Panc1 (cell line): ENCODE measurements around the gene HIPK2. TPM values are rescaled to one million over a fixed set of nuclear protein-coding genes. Genes with fewer than 3 reads are reported as not detected.

ENCODE experiments used
- ATAC-seq: fragments of 200-7000 bp; cut with Tn5 transposase; 2 replicates; pipeline ENCODE4 v1.9.1; 2020; ENCODE audit warnings: mild to moderate bottlenecking, moderate library complexity
- BruUV-seq: library from RNA; stranded (reverse); fragments of 400-500 nt; replicated peaks from 2 replicates; lab custom pipeline; 2021; lab: Mats Ljungman, UMichigan
- CTCF ChIA-PET: fragments of 300-600 bp; sonication (Branson Sonifier 250); formaldehyde crosslinking; loops from one replicate; lab custom pipeline; 2022; ENCODE audit warnings: antibody characterized with exemption; lab: Charles Lee
- POLR2A ChIA-PET: fragments of 300-600 bp; sonication (Branson Sonifier 250); formaldehyde crosslinking; loops from one replicate; lab custom pipeline; 2022; ENCODE audit warnings: antibody characterized with exemption; lab: Charles Lee
- DNase-seq: peaks from one replicate; pipeline ENCODE4 v3.0.0-alpha.2; 2010; ENCODE audit warnings: low read depth, low spot score
- H3K27ac ChIP-seq: 2 replicates; pipeline ENCODE4 v1.5.1; 2011; ENCODE audit warnings: mild to moderate bottlenecking, low read length, inconsistent platforms
- H3K27me3 ChIP-seq: fragments of 200-500 bp; sonication (Bioruptor generic); 2 replicates; pipeline ENCODE4 v1.6.0; 2014; ENCODE audit warnings: low read length, inconsistent platforms; ENCODE audit not compliant: control insufficient read depth, insufficient read depth
- H3K36me3 ChIP-seq: fragments of 200-500 bp; sonication (Bioruptor generic); 2 replicates; pipeline ENCODE4 v1.5.1; 2014; ENCODE audit warnings: inconsistent platforms, mild to moderate bottlenecking, low read length, moderate library complexity; ENCODE audit not compliant: control insufficient read depth, insufficient read depth
- H3K4me1 ChIP-seq: 2 replicates; pipeline ENCODE4 v1.5.1; 2011; ENCODE audit warnings: inconsistent platforms, mild to moderate bottlenecking, low read length, moderate library complexity; ENCODE audit not compliant: control insufficient read depth, insufficient read depth
- H3K4me3 ChIP-seq, 2 experiments: 2 replicates each; pipeline ENCODE4 v1.5.1; 2011 to 2012; ENCODE audit warnings: low read depth in 2 of 2, low read length in 2 of 2, mild to moderate bottlenecking in 2 of 2, inconsistent platforms in 1 of 2, moderate library complexity in 1 of 2
- H3K9me3 ChIP-seq: fragments of 200-500 bp; sonication (Bioruptor generic); 2 replicates; pipeline ENCODE4 v1.5.1; 2014; ENCODE audit warnings: low read depth, mild to moderate bottlenecking, inconsistent platforms, low read length, moderate library complexity; ENCODE audit not compliant: control insufficient read depth, insufficient read depth
- POLR2AphosphoS5 ChIP-seq: IDR thresholded peaks from 2 replicates; pipeline ENCODE4 v1.6.1; 2012; ENCODE audit warnings: mild to moderate bottlenecking, low read depth, low read length, moderate library complexity
- SIN3A ChIP-seq: IDR thresholded peaks from 2 replicates; pipeline ENCODE4 v1.6.1; 2012; ENCODE audit warnings: low read depth, mild to moderate bottlenecking, low read length, moderate library complexity, borderline replicate concordance; ENCODE audit not compliant: insufficient read depth
- TCF7L2 ChIP-seq: IDR thresholded peaks from 2 replicates; pipeline ENCODE4 v1.6.1; 2011; ENCODE audit warnings: mild to moderate bottlenecking, low read depth, low read length, inconsistent platforms
- in situ Hi-C: cut with HindIII; loops from 2 replicates; pipeline ENCODE4 v1.10.0; 2016; ENCODE audit warnings: low sequenced_read_pairs, low pct_unique_long_range_greater_than_20kb
- intact Hi-C: fragments of 100-400 bp; cut with micrococcal nuclease; formaldehyde crosslinking; loops from one replicate; pipeline ENCODE4 v1.10.0; 2022; ENCODE audit not compliant: unreplicated experiment
- total RNA-seq: library from RNA; stranded (reverse); gene quantifications from one replicate; pipeline ENCODE4 v1.2.1, GENCODE V29; 2021; ENCODE audit not compliant: unreplicated experiment
- TF ChIP-seq, protein P1 (sequence below), 2 experiments: IDR thresholded peaks; 2 replicates each; pipeline ENCODE4 v1.6.1; 2011 to 2012; ENCODE audit warnings: low read depth in 2 of 2, control low read depth in 1 of 2, low read length in 1 of 2, mild to moderate bottlenecking in 1 of 2, moderate library complexity in 1 of 2; ENCODE audit not compliant: insufficient read depth in 1 of 2
- TF ChIP-seq, protein P2 (sequence below): fragments of 450-650 bp; IDR thresholded peaks from 2 replicates; pipeline ENCODE4 v1.5.1; 2017; ENCODE audit warnings: mild to moderate bottlenecking

Gene HIPK2
- total RNA-seq, 1 experiment from 2014 or later = 34.1 TPM

DNA sequence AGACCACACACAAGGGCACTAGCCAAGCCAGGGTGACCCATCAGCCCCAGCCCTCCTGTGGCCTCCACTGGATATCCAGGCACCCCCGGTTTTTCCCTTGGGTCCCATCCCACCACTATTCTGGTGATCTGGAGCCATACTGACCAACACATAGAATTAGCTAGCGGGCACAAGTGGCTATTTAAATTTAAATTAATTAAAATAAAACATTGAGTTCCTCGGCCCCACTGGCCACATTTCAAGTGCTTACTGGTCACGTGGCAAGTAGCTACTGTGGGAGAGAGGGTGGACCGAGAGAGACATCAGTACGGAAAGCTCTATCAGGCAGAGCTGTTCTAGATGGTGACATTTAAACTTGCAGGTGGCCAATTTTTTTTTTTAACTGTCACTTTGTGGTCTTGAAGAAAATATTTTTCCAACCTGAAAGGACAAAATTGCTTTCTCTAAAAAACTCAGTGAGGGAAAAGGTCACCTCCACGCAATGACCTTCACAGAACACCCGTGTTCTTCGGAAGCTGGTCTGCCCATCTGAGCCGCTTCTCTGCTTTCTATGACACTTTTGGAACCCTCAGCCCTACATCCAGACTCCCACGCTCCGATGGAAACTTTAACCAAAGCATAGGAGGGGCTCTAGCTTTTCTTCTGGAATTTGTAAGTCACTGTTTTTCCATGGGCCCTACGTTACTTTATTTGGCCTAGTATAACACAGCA lies 30.0 kb downstream of the HIPK2 start:
- no peak for DNase-seq
- peaks cover 11% of the 10 kb centered on the region for H3K4me1 ChIP-seq
- H3K27ac ChIP-seq = no peak overlapping the region
- CTCF ChIA-PET = no interaction called here
- H3K27me3 ChIP-seq = no peaks in the 10 kb centered on the region
- BruUV-seq = no TSS peak
- POLR2A ChIA-PET = interaction anchor here (0.7 kb wide), 1 partner anchor 64 kb away, joined by 4 read pairs; no protein-coding TSS in a partner anchor
- no peak overlapping the region for H3K4me3 ChIP-seq
- no peaks in the 10 kb centered on the region for H3K36me3 ChIP-seq
- TF ChIP-seq SIN3A (no peak), TCF7L2 (no peak)
- ATAC-seq = no peak
- in situ Hi-C loops = no loop called here
- intact Hi-C loops = no loop called here
- no peaks in the 10 kb centered on the region for H3K9me3 ChIP-seq

DNA sequence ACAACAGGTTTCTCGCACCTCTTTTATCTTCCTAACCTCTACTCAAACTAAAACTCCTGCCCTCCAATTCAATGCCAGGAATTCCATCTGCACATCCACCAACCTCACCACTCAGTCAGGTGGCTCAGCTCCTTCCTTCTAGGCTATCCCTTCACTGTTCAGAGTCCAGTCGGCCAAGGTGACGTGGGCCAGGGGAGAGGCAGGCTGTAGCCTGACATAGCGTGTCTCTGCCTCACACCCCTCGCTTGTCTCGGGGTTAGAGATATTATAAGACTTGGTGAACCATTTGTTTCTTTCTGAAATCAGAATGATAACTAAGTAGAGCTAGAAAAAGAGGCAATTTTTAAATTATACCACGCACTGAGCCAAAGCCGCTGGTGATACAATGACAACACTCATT lies 31.1 kb downstream of the HIPK2 start:
- POLR2A ChIA-PET = no interaction called here
- no peak overlapping the region for H3K4me3 ChIP-seq
- in situ Hi-C loops = no loop called here
- no peaks in the 10 kb centered on the region for H3K36me3 ChIP-seq
- no peak for ATAC-seq
- H3K27me3 ChIP-seq = no peaks in the 10 kb centered on the region
- no TSS peak for BruUV-seq
- intact Hi-C loops = no loop called here
- CTCF ChIA-PET = no interaction called here
- H3K27ac ChIP-seq = no peak overlapping the region
- no peak for DNase-seq
- TF ChIP-seq, protein P1, sequence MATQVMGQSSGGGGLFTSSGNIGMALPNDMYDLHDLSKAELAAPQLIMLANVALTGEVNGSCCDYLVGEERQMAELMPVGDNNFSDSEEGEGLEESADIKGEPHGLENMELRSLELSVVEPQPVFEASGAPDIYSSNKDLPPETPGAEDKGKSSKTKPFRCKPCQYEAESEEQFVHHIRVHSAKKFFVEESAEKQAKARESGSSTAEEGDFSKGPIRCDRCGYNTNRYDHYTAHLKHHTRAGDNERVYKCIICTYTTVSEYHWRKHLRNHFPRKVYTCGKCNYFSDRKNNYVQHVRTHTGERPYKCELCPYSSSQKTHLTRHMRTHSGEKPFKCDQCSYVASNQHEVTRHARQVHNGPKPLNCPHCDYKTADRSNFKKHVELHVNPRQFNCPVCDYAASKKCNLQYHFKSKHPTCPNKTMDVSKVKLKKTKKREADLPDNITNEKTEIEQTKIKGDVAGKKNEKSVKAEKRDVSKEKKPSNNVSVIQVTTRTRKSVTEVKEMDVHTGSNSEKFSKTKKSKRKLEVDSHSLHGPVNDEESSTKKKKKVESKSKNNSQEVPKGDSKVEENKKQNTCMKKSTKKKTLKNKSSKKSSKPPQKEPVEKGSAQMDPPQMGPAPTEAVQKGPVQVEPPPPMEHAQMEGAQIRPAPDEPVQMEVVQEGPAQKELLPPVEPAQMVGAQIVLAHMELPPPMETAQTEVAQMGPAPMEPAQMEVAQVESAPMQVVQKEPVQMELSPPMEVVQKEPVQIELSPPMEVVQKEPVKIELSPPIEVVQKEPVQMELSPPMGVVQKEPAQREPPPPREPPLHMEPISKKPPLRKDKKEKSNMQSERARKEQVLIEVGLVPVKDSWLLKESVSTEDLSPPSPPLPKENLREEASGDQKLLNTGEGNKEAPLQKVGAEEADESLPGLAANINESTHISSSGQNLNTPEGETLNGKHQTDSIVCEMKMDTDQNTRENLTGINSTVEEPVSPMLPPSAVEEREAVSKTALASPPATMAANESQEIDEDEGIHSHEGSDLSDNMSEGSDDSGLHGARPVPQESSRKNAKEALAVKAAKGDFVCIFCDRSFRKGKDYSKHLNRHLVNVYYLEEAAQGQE (IDR thresholded peaks at IDR 0.05; ENCODE audit: insufficient read depth in 1 of 2, low read depth in 2 of 2, low read length in 1 of 2) = no peak
- H3K4me1 ChIP-seq = peaks cover 18% of the 10 kb centered on the region
- no peaks in the 10 kb centered on the region for H3K9me3 ChIP-seq

DNA sequence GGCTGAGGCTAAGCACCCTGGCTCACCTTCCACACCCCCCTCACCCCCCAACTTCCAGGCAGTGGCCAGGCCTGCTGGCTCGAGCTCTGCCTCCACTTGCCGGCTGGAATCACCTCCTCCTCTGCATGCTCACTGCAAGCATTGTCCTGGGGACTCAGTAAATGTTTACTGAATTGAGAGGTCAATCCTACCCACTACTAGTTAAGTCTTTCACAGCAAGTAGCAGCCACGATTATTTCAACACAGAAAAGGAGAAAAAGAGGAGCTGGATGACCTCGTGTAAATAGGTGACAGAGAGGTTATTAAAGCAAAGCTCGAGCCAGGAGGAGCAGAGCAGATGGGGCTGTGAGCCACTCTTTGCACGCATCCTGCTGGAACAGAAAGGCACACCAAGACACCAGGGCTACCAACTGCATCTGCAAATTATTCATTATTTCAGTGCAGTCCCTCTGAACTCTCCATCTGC lies 32.1 kb downstream of the HIPK2 start:
- in situ Hi-C loops (no loop called here), intact Hi-C loops (no loop called here)
- no peak for DNase-seq
- POLR2A ChIA-PET = interaction anchor here (0.5 kb wide), 1 partner anchor 1284 kb away, joined by 6 read pairs; no protein-coding TSS in a partner anchor
- CTCF ChIA-PET = no interaction called here
- H3K4me1 ChIP-seq = peaks cover 22% of the 10 kb centered on the region
- H3K27me3 ChIP-seq = no peaks in the 10 kb centered on the region
- peak; percentile 51; the same call in 1 of the 2 replicates for ATAC-seq
- H3K9me3 ChIP-seq = no peaks in the 10 kb centered on the region
- H3K27ac ChIP-seq = 0 out of 2 replicates have a peak overlapping the region, but pooled peaks have one; percentile 26
- TF ChIP-seq, protein P2, sequence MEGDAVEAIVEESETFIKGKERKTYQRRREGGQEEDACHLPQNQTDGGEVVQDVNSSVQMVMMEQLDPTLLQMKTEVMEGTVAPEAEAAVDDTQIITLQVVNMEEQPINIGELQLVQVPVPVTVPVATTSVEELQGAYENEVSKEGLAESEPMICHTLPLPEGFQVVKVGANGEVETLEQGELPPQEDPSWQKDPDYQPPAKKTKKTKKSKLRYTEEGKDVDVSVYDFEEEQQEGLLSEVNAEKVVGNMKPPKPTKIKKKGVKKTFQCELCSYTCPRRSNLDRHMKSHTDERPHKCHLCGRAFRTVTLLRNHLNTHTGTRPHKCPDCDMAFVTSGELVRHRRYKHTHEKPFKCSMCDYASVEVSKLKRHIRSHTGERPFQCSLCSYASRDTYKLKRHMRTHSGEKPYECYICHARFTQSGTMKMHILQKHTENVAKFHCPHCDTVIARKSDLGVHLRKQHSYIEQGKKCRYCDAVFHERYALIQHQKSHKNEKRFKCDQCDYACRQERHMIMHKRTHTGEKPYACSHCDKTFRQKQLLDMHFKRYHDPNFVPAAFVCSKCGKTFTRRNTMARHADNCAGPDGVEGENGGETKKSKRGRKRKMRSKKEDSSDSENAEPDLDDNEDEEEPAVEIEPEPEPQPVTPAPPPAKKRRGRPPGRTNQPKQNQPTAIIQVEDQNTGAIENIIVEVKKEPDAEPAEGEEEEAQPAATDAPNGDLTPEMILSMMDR = no peak
- TF ChIP-seq POLR2AphosphoS5 = no peak
- TF ChIP-seq SIN3A = no peak
- TF ChIP-seq TCF7L2 = no peak
- TF ChIP-seq, protein P1 (IDR thresholded peaks at IDR 0.05; ENCODE audit: insufficient read depth in 1 of 2, low read depth in 2 of 2, low read length in 1 of 2) = no peak
- H3K4me3 ChIP-seq = no peak overlapping the region
- no peaks in the 10 kb centered on the region for H3K36me3 ChIP-seq
- no TSS peak for BruUV-seq
